ENCODE measurements around the gene CTSC. TPM values are rescaled to one million over a fixed set of nuclear protein-coding genes. Genes with fewer than 3 reads are reported as not detected.

Gene CTSC
- total RNA-seq, result 181 TPM in 2 replicates

DNA sequence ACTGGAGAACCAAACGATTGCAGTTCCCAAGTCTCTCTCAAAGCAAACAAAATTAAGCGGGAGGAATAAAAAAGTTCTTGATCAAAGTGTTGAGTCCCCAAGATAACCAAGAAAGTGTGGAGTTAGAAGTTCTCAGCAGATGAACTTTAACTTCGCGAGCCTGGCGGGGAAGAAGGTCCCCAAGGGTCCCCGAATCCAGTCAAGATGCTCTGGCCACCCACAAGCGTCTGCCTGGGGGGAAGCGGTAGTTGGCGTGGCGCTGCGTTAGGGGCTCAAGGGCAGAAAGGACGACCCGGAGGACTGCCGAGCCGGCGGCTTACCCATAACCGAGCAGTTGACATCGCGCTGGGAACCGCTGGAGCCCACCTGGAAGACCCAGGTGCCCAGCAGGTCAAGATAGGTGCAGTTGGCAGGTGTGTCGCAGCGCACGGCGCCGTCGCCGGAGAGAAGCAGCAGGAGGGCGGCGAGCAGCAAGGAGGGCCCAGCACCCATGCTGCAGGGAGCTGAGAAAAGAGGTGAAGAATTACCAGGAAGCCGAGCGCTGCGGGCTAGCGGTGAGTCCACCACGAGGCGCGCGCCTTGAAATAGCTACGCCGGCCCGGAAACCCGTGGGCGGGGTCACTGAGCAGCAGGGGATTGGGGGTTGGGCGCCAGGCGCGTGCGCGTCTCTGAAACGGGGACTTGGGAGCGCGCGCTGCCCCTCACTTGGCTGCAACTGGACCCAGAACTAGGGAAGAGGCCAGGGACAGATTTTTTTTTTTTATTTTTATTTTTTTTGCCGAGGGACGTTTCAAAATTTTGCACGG, at the start of gene CTSC:
Gene CTSC, minus strand, starts transcription at position 556 of the 806 bp plus-strand sequence. Its CDS starts 64 bp downstream, at position 492.
- intact Hi-C loops (cut with micrococcal nuclease), result loop anchor here (1.0 to 10.0 kb wide), 8 partner anchors 17 to 1303 kb away; partner anchors contain the start of genes RAB38 and TMEM135

DNA sequence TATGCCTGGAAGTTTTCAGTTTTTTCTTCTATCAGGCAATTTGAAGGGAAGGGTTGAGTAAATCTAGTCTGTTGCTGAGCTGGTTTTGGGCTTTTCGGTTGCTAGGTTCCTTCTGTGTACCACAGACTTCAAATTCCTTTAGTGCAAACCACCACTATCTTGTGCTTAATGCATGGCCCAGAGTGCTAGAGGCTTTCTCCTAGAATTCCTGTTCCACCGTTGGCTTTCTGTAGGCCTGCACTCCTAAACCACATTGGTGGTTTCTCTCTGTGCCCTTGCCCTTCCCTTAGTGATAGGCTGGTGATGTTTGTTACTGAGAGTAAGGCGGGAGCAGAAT, 47.1 kb upstream of the CTSC start:
- intact Hi-C loops (cut with micrococcal nuclease), result no loop called here

DNA sequence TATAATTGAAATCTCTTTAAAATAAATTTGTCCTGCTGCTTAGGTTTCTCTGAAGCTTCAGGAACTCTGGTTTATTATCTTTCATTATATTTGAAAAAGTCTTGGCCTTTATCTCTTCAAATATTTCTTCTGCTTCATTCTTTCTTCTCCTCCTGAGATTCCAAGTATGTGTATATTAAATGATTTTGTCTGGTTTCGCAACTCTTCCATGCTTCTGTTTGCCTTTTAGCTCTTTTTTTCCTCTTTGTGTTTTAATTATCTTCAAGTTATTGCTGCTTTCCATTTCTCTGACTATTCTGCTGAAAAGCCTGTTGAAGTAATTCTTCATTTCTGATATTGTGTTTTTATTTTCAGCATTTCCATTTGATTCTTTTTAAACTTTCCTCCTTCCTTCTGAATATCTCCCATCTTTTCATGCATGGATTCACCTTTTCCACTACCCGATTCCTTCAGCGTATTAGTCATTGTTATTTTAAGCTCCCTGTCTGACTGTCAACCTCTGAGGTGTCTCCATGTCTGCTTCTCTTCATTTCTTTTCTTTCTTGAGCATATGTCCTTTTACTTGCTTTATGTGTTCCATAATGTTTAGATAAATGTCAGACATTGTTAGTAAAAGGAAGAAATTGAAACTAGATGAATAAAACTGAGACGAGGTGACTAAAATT, 46.6 kb upstream of the CTSC start:
- intact Hi-C loops (cut with micrococcal nuclease), result no loop called here

- intact Hi-C loops (cut with micrococcal nuclease), result no loop called here
Measured at GRCh38 chr11:88383447-88383846, 45.9 kb upstream of the CTSC start.

DNA sequence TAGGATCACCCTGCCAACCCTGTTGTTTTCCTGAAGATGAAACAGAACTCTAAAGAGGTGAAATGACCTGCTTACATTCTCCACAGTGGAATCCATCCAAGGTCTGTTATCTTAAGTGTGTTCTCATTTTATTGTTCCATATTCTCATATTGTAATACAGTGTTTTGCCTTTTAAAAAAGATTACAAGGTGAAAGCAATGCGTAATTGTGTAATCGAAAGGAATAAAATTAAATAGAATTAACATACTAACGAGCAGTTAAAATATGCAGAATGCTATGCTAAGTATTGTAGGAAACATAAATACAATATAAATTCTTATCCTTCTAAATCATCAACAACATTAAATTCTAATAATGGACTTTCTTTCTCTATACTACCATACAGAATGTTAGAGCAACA, 41.6 kb upstream of the CTSC start:
- intact Hi-C loops (cut with micrococcal nuclease), result no loop called here

DNA sequence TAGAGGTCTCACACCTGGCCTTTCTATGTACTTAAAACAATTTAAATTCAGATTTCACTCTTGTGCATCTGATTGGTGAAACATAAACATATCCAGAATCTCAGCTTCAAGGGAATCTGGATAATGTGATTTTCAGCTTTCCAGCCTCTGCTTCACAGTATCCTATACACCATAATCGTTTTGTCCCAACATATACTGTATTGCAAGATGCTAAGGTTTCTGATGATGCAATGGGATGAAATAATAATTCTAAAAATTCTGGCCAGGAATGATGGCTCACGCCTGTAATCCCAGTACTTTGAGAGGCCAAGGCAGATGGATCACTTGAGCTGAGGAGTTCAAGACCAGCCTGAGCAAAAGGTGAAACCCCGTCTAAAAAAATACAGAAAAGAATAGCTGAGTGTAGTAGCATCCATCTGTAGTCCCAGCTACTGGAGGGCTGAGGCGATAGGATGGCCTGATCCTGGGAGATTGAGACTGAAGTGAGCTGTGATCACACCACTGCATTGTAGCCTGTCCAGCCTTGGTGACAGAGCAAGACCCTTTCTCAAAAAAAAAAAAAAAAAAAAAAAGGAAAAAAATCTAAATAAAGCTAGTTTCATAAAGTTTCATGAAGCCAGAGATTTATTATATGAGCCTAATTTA, 41.0 kb upstream of the CTSC start:
- intact Hi-C loops (cut with micrococcal nuclease), result no loop called here

- intact Hi-C loops (cut with micrococcal nuclease), result no loop called here
Measured at GRCh38 chr11:88377646-88378045, 40.1 kb upstream of the CTSC start.

GRCh38 chr11:88377144-88377543, 39.6 kb upstream of the CTSC start:
- intact Hi-C loops (cut with micrococcal nuclease), result no loop called here

DNA sequence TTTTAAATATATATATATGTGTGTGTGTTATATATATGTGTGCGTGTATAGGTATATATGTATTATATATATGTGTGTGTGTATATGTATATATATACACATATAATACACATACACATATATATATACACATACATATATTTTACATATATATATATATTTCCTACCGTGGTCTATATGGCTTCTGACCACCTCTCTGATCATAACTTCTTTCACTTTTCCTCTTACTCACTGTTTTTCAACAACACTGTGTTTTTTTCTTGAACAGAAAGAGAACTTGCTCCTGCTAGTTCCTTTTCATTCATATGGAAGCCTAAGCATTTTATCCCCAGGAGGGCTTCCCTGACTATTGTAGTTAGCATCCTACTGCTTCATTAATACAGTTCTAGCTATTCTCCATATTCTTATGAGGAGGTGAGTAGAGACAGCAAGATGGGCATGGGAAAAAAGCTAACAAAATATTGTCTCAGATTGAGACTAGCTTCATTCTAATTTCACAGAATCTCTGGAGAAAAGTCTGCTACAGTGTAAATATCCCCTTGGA, 38.5 kb upstream of the CTSC start:
- intact Hi-C loops (cut with micrococcal nuclease), result no loop called here

- intact Hi-C loops (cut with micrococcal nuclease), result no loop called here
Measured at GRCh38 chr11:88370782-88371181, 33.2 kb upstream of the CTSC start.

DNA sequence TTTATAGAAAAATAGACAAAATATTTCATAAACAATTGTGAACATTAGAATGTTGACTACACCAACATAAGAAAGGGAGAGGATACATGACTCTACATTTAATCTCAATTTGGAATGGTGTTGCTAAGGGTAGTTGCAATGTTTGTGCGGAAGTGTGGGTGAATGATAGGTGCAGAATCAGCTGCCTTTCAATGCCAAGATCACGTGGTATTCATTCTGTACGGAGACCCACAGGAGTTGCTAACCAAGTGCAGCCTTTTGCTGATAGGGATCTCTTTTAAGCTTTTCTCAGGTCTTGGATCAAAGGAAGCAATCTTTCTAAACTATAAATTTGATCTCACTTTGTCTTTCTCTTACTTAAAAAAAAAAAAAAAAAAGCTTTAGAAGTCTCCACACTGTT, 29.8 kb upstream of the CTSC start:
- intact Hi-C loops (cut with micrococcal nuclease), result loop anchor here (1.0 to 2.0 kb wide), 2 partner anchors 30 to 47 kb away; partner anchors contain the start of gene CTSC

DNA sequence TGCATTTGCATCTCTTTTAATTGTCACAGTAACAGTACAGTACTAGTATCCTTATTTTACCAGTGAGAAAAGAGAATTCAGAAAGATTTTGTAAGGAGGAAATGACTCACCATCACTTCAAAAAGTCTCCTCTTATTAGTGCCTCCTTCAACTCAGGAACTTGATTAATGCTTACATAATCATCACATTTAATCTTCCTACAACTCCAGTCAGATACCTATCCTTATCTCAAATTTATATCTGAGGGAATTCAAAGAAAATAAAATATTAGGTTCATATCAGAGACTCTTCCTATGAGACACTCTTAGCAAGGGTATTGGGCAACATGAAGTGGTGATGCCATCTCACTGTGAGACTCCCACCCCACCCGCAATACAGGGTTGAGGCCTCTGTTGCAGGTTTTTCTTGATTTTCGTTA, 26.1 kb upstream of the CTSC start:
- intact Hi-C loops (cut with micrococcal nuclease), result loop anchor here (5.0 kb wide), 1 partner anchor 36 kb away; no protein-coding TSS in a partner anchor

- intact Hi-C loops (cut with micrococcal nuclease), result loop anchor here (5.0 kb wide), 1 partner anchor 36 kb away; no protein-coding TSS in a partner anchor
Measured at GRCh38 chr11:88363004-88363403, 25.5 kb upstream of the CTSC start.

GRCh38 chr11:88360141-88360540, 22.6 kb upstream of the CTSC start:
- intact Hi-C loops (cut with micrococcal nuclease), result loop anchor here (5.0 kb wide), 1 partner anchor 33 kb away; no protein-coding TSS in a partner anchor

DNA sequence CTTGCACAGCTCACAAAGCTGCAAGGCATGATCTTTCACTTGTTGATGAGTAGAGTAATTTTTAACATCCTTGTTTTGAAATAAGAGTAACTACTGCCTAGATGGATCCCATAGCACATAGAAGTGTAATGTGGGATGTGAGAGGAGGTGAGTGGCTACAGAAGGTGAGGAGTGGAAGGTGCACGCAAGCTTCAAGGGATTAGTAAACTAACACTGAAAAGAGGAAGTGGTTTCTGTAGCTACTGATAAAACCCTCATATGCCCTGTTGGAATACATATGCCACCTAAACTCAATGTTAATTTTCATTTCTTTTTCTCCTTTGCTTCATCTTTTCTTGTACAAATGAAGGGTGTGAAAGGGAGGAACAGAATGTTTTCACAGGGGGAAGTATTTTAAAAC, 22.0 kb upstream of the CTSC start:
- intact Hi-C loops (cut with micrococcal nuclease), result loop anchor here (10.0 kb wide), 2 partner anchors 485 to 1565 kb away; no protein-coding TSS in a partner anchor

- intact Hi-C loops (cut with micrococcal nuclease), result loop anchor here (10.0 kb wide), 2 partner anchors 486 to 1564 kb away; no protein-coding TSS in a partner anchor
Measured at GRCh38 chr11:88359114-88359513, 21.6 kb upstream of the CTSC start.

GRCh38 chr11:88358040-88358431, 20.5 kb upstream of the CTSC start:
- intact Hi-C loops (cut with micrococcal nuclease), result loop anchor here (10.0 kb wide), 2 partner anchors 487 to 1563 kb away; no protein-coding TSS in a partner anchor

GRCh38 chr11:88357323-88358039, 19.9 kb upstream of the CTSC start:
- intact Hi-C loops (cut with micrococcal nuclease), result loop anchor here (10.0 kb wide), 2 partner anchors 487 to 1563 kb away; no protein-coding TSS in a partner anchor

- intact Hi-C loops (cut with micrococcal nuclease), result loop anchor here (2.0 to 10.0 kb wide), 3 partner anchors 59 to 1561 kb away; no protein-coding TSS in a partner anchor
Measured at GRCh38 chr11:88355887-88356286, 18.4 kb upstream of the CTSC start.

DNA sequence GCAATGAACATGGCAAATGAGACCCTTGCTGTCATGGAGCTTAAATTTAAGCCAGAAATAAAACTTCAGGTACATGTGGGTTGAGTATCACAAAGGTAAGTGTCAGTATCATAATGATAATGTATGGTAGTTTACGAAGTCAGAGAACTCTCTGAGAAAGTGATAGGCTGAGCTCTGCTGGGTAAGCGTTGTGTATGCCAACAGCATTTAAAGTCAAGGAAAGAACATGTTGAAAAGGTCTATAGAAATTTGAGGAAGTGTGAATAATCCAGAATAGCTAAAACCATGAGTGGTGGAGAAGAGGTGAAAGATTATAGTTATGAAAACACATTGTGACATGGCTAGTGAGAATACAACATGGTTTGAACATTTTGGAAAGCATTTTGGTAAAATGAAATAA, 17.4 kb upstream of the CTSC start:
- intact Hi-C loops (cut with micrococcal nuclease), result loop anchor here (1.0 to 10.0 kb wide), 5 partner anchors 10 to 1560 kb away; partner anchors contain the start of gene CTSC

All from T-helper 2 cell treated with Interferon-gamma antibody and Interleukin-4, amounts not matched to agents 100 ng/mL and 5 ng/mL, for 36 hours (primary cell).